ENCODE data around the gene MAML1. TPM values are rescaled to one million over a fixed set of nuclear protein-coding genes. Genes with fewer than 3 reads are reported as not detected.
A peak's percentile ranks its signal among the peaks of the same experiment; 100 is the strongest.
"Not testable (repeated sequence)": the region's sequence is repeated elsewhere in the genome, so short reads cannot be mapped to it uniquely, and the experiment has no call there.

Gene MAML1
- total RNA-seq, 1 experiment from 2014 or later: 34.0 TPM

DNA sequence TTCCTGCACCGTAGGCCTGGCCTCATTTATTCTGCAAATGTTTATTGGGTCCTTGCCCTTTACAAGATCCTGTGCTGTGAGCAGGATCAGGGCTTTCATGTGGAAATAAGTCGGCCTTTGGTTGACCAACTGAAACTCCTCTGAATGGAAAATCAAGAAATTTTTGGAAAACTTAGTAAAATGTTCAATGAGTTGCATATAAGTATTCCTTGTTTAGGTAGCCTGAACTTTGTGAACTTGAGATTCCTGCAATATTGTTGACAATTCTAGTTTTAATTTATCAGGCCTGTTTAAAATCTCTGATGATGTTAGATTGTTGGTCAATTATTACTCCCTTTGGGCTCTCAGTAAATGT is 1.1 kb downstream of the MAML1 start:
- Histone ChIP-seq H3K4me1 (replicated peaks; ENCODE audit: insufficient read depth) (peaks cover 39% of the 10 kb centered on the region), H3K4me2 (peak overlapping the region; percentile 95), H2AFZ (peak overlapping the region; percentile 74), H3F3A (ENCODE audit: insufficient read depth, low read depth) (peaks cover 36% of the 10 kb centered on the region), H3K79me2 (ENCODE audit: low read depth) (peaks cover 54% of the 10 kb centered on the region), H4K20me1 (ENCODE audit: insufficient read depth) (peaks cover 43% of the 10 kb centered on the region), H3K9me2 (ENCODE audit: insufficient read depth) (no peaks in the 10 kb centered on the region), H3K36me3 (ENCODE audit: low read depth) (peaks cover 10% of the 10 kb centered on the region; the same call in 1 of the 2 replicates), H3K9me3 (ENCODE audit: insufficient read depth, low read depth) (no peaks in the 10 kb centered on the region), H3K27ac (no peak overlapping the region), H3K4me3 (peak overlapping the region; percentile 77), H3K27me3 (ENCODE audit: insufficient read depth, low read depth) (no peaks in the 10 kb centered on the region)
- TF ChIP-seq EZH2 (IDR thresholded peaks at IDR 0.05; ENCODE audit: low read depth): no peak
- TF ChIP-seq, protein P1, sequence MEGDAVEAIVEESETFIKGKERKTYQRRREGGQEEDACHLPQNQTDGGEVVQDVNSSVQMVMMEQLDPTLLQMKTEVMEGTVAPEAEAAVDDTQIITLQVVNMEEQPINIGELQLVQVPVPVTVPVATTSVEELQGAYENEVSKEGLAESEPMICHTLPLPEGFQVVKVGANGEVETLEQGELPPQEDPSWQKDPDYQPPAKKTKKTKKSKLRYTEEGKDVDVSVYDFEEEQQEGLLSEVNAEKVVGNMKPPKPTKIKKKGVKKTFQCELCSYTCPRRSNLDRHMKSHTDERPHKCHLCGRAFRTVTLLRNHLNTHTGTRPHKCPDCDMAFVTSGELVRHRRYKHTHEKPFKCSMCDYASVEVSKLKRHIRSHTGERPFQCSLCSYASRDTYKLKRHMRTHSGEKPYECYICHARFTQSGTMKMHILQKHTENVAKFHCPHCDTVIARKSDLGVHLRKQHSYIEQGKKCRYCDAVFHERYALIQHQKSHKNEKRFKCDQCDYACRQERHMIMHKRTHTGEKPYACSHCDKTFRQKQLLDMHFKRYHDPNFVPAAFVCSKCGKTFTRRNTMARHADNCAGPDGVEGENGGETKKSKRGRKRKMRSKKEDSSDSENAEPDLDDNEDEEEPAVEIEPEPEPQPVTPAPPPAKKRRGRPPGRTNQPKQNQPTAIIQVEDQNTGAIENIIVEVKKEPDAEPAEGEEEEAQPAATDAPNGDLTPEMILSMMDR (conservative IDR thresholded peaks at IDR 0.05): no peak
- ChIA-PET CTCF (no interaction called here), POLR2A (ENCODE audit: unreplicated experiment) (no interaction called here)
- intact Hi-C loops (cut with micrococcal nuclease; ENCODE audit: unreplicated experiment): loop anchor here (2.0 to 10.0 kb wide), 5 partner anchors 61 to 1454 kb away; partner anchors contain the start of genes HNRNPH1, MRNIP and TBC1D9B
- BruUV-seq (replicated peaks): TSS peak; percentile 22
- DNase-seq: no peak

DNA sequence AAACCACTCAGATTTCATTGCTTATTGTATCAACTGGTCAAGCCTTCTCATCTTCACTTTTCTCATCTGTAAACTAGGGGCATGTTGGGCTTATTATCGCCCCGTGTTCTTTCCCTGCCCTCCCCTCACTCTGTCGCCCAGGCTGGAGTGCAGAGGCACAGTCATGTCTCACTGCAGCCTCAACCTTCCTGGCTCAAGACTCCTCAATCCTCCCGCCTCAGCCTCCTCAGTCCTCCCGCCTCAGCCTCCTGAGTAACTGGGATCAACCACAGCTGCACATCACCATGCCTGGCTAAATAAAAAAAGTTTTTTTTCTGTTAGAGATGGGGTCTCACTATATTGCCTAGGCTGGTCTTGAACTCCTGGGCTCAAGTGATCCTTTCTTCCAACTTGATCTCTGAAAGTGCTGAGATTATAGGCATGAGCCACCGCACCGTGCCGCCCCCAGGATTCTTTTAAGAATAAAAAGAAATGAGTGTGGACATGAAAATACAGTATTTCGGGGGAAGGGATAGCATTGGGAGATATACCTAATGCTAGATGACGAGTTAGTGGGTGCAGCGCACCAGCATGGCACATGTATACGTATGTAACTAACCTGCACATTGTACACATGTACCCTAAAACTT is 2.0 kb downstream of the MAML1 start:
- no peaks in the 10 kb centered on the region for H3K9me3 ChIP-seq (ENCODE audit: insufficient read depth, low read depth)
- no peak for DNase-seq
- peaks cover 43% of the 10 kb centered on the region for H4K20me1 ChIP-seq (ENCODE audit: insufficient read depth)
- TF ChIP-seq, protein P1 (conservative IDR thresholded peaks at IDR 0.05): no peak
- TF ChIP-seq EZH2 (IDR thresholded peaks at IDR 0.05; ENCODE audit: low read depth): no peak
- no peak overlapping the region for H3K27ac ChIP-seq
- H2AFZ ChIP-seq: no peak overlapping the region
- CTCF ChIA-PET: interaction anchor here (0.6 kb wide), 1 partner anchor 356 kb away, joined by 9 read pairs; no protein-coding TSS in a partner anchor
- no TSS peak for BruUV-seq (replicated peaks)
- H3K9me2 ChIP-seq (ENCODE audit: insufficient read depth): no peaks in the 10 kb centered on the region
- H3K4me1 ChIP-seq (replicated peaks; ENCODE audit: insufficient read depth): peaks cover 33% of the 10 kb centered on the region
- POLR2A ChIA-PET (ENCODE audit: unreplicated experiment): no interaction called here
- peaks cover 27% of the 10 kb centered on the region for H3F3A ChIP-seq (ENCODE audit: insufficient read depth, low read depth)
- peaks cover 6% of the 10 kb centered on the region; the same call in 1 of the 2 replicates for H3K36me3 ChIP-seq (ENCODE audit: low read depth)
- intact Hi-C loops (cut with micrococcal nuclease; ENCODE audit: unreplicated experiment): loop anchor here (5.0 to 10.0 kb wide), 4 partner anchors 110 to 1453 kb away; partner anchors contain the start of genes HNRNPH1, MRNIP and TBC1D9B
- H3K79me2 ChIP-seq (ENCODE audit: low read depth): peaks cover 63% of the 10 kb centered on the region
- peak overlapping the region; percentile 95 for H3K4me2 ChIP-seq
- no peaks in the 10 kb centered on the region for H3K27me3 ChIP-seq (ENCODE audit: insufficient read depth, low read depth)
- peak overlapping the region; percentile 77; the same call in 1 of the 2 replicates for H3K4me3 ChIP-seq

DNA sequence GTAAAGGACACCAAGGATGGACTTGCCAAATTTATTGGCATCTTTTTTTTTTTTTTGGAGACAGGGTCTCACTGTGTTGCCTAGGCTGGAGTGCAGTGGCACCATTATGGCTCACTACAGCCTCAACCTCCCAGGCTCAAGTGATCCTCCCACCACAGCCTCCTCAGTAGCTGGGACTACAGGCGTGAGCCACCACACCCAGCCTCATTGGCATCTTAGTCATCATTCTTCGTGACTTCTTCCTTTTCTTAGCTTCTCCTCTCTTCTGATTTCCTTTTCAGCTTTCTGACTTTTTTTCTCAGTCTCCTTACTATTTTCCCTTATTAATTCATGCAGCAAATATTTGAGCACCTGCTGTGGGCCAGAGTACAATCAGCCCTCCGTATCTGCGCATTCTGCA is 6.1 kb downstream of the MAML1 start:
- no peak for DNase-seq
- peaks cover 42% of the 10 kb centered on the region for H4K20me1 ChIP-seq (ENCODE audit: insufficient read depth)
- no peaks in the 10 kb centered on the region for H3F3A ChIP-seq (ENCODE audit: insufficient read depth, low read depth)
- no peaks in the 10 kb centered on the region for H3K9me3 ChIP-seq (ENCODE audit: insufficient read depth, low read depth)
- no peak for TF ChIP-seq EZH2 (IDR thresholded peaks at IDR 0.05; ENCODE audit: low read depth)
- TF ChIP-seq, protein P1 (conservative IDR thresholded peaks at IDR 0.05): no peak
- no peak overlapping the region for H3K27ac ChIP-seq
- no peak overlapping the region for H3K4me3 ChIP-seq
- no peak overlapping the region for H2AFZ ChIP-seq
- H3K9me2 ChIP-seq (ENCODE audit: insufficient read depth): no peaks in the 10 kb centered on the region
- H3K27me3 ChIP-seq (ENCODE audit: insufficient read depth, low read depth): no peaks in the 10 kb centered on the region
- H3K4me2 ChIP-seq: no peak overlapping the region
- intact Hi-C loops (cut with micrococcal nuclease; ENCODE audit: unreplicated experiment): loop anchor here (10.0 kb wide), 3 partner anchors 114 to 166 kb away; partner anchors contain the start of genes HNRNPH1, MRNIP and TBC1D9B
- no TSS peak for BruUV-seq (replicated peaks)
- H3K79me2 ChIP-seq (ENCODE audit: low read depth): peaks cover 85% of the 10 kb centered on the region
- peaks cover 11% of the 10 kb centered on the region; the same call in 1 of the 2 replicates for H3K4me1 ChIP-seq (replicated peaks; ENCODE audit: insufficient read depth)
- POLR2A ChIA-PET (ENCODE audit: unreplicated experiment): no interaction called here
- CTCF ChIA-PET: no interaction called here
- H3K36me3 ChIP-seq (ENCODE audit: low read depth): no peaks in the 10 kb centered on the region

DNA sequence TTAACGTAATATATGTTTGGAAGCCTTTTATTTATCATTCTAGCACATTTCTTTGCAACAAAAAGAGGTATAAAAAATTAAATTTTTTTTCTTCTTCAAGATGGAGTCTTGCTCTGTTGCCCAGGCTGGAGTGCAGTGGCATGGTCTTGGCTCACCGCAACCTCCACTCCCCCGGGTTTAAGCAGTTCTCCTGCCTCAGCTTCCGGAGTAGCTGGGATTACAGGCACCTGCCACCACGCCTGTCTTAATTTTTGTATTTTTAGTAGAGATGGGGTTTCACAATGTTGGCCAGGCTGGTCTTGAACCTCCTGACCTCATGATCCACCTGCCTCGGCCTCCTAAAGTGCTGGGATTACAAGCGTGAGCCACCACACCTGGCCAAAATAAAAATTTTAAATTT is 11.5 kb downstream of the MAML1 start:
- Histone ChIP-seq H4K20me1 (ENCODE audit: insufficient read depth) (peaks cover 18% of the 10 kb centered on the region), H3K79me2 (ENCODE audit: low read depth) (peaks cover 70% of the 10 kb centered on the region)
- H3K9me2 ChIP-seq (ENCODE audit: insufficient read depth); POLR2A ChIA-PET (ENCODE audit: unreplicated experiment); H3K4me3 ChIP-seq; intact Hi-C loops (cut with micrococcal nuclease; ENCODE audit: unreplicated experiment); H3K9me3 ChIP-seq (ENCODE audit: insufficient read depth, low read depth); DNase-seq; H3K27ac ChIP-seq; H2AFZ ChIP-seq; H3K4me1 ChIP-seq (replicated peaks; ENCODE audit: insufficient read depth); H3K4me2 ChIP-seq; CTCF ChIA-PET; H3K36me3 ChIP-seq (ENCODE audit: low read depth); BruUV-seq (replicated peaks); H3K27me3 ChIP-seq (ENCODE audit: insufficient read depth, low read depth); H3F3A ChIP-seq (ENCODE audit: insufficient read depth, low read depth): not testable (repeated sequence)

All from PC-9 (cell line).